GM13976 (cell line): ENCODE results near the gene C3orf62.
"Not testable (repeated sequence)": the region's sequence is repeated elsewhere in the genome, so short reads cannot be mapped to it uniquely, and the experiment has no call there.

ENCODE experiments used
- DNase-seq: peaks from one replicate; pipeline ENCODE4 v3.0.0; 2012; ENCODE audit warnings: low spot score
- in situ Hi-C: fragments of 300-500 bp; cut with MboI; formaldehyde crosslinking; loops from one replicate; pipeline ENCODE4 v1.12.0; 2022; ENCODE audit warnings: low sequenced_read_pairs, mixed read lengths, inconsistent platforms; ENCODE audit not compliant: unreplicated experiment
- TF ChIP-seq, protein P1 (sequence below): IDR thresholded peaks from 2 replicates; pipeline ENCODE4 v1.5.1; 2012; ENCODE audit warnings: borderline replicate concordance, mild to moderate bottlenecking; ENCODE audit not compliant: insufficient read depth; ENCODE audit errors: extremely low read depth, missing control alignments, control extremely low read depth

Gene C3orf62

DNA sequence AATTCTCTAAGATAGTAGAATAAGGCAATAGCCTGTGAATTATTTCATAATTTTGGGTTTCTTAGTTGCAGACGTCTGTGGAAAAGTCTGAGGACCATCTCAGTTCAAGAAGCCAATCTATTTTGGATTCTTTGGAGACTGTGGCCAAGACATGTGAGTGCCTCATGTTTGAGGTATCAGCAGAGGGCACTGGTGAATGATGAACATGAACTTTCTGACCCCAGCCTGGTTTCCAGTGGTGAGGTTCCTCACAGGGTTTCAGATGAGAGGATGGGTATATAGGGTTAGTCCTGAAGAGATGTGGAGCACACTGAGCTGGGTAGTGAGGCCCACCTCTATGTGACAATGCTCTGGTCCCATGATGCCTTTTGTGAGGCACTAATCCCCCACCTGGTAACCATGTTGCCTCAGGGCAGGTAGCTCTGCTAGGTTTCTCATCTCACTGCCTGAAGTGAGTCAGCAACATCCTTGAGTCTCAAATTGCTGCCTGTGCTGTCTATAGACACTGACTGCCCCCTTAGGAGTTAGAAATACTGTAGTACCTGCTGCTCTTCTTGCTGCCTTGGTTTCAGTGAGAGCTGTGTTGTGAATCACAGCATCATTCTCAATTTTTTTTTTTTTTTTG lies 32.3 kb downstream of the C3orf62 start:
- DNase-seq, result peak; percentile 32
- in situ Hi-C loops, result no loop called here
- TF ChIP-seq, protein P1, sequence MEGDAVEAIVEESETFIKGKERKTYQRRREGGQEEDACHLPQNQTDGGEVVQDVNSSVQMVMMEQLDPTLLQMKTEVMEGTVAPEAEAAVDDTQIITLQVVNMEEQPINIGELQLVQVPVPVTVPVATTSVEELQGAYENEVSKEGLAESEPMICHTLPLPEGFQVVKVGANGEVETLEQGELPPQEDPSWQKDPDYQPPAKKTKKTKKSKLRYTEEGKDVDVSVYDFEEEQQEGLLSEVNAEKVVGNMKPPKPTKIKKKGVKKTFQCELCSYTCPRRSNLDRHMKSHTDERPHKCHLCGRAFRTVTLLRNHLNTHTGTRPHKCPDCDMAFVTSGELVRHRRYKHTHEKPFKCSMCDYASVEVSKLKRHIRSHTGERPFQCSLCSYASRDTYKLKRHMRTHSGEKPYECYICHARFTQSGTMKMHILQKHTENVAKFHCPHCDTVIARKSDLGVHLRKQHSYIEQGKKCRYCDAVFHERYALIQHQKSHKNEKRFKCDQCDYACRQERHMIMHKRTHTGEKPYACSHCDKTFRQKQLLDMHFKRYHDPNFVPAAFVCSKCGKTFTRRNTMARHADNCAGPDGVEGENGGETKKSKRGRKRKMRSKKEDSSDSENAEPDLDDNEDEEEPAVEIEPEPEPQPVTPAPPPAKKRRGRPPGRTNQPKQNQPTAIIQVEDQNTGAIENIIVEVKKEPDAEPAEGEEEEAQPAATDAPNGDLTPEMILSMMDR, result no peak

DNA sequence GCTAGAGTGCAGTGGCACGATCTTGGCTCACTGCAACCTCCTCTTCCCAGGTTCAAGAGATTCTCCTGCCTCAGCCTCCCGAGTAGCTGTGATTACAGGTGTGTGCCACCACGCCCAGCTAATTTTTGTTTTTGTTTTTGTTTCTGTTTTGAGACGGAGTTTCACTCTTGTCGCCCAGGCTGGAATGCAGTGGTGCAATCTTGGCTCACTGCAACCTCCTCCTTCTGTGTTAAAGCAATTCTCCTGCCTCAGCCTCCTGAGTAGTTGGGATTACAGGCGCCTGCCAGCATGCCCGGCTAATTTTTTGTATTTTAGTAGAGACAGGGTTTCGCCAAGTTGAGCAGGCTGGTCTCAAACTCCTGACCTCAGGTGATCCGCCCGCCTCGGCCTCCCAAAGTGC lies 36.9 kb downstream of the C3orf62 start:
- DNase-seq, in situ Hi-C loops: not testable (repeated sequence)

- in situ Hi-C loops, result no loop called here
- no peak for DNase-seq
- TF ChIP-seq, protein P1, result no peak
Measured at GRCh38 chr3:49238274-49239127, 38.5 kb downstream of the C3orf62 start.

DNA sequence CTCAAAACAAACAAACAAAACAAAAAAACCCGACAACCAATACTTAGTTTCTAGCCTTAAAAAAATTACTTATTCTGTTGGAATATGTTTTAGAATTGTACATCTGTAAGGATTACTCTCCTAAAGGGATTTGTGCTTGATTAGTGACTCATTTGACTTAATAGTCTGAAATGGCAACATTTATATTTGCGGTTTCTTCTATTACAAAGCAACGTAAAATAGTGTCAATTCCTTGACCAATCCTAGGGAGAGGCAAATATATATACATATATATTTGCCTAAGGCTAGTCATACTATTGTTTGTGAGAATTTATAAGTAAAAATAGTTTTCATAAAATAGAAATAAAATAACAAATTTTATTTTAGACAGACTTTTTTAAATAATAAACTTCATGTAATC lies 39.7 kb downstream of the C3orf62 start:
- TF ChIP-seq, protein P1, result no peak
- no peak for DNase-seq
- in situ Hi-C loops, result no loop called here

DNA sequence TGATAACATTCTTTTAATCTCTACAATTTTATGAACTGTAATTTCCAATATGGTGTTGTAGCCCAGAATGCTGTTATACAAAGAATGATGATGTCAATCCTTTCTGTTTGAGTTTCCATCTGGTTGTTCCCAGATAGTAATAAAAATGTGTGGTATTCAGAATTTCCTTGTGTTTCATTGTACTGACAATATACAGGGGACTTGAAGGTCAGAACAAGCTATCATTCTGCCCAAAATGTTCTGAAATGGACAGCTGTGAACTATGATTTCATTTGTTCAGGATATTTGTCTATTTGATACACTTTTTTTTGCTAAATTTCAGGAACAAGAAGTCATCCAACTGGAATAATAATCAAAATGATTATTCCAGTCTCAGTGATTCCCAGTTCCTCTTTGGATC lies 40.8 kb downstream of the C3orf62 start:
- DNase-seq, result no peak
- TF ChIP-seq, protein P1, result no peak
- in situ Hi-C loops, result no loop called here

DNA sequence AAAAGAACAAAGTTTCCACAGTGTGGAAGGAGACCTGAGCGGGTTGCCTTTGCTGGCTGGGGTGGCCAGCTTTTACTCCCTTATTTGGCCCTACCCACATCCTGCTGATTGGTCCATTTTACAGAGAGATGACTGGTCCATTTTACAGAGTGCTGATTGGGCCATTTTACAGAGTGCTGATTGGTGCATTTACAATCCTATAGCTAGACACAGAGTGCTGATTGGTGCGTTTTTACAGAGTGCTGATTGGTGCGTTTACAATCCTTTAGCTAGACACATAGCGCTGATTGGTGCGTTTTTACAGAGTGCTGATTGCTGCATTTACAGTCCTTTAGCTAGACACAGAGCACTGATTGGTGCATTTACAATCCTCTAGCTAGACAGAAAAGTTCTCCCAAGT lies 48.2 kb downstream of the C3orf62 start:
- in situ Hi-C loops, DNase-seq: not testable (repeated sequence)

GRCh38 chr3:49222002-49222401 lies 55.0 kb downstream of the C3orf62 start:
- no peak for DNase-seq
- TF ChIP-seq, protein P1, result no peak
- in situ Hi-C loops, result no loop called here

- in situ Hi-C loops, DNase-seq: not testable (repeated sequence)
Measured at GRCh38 chr3:49220985-49221563, 56.0 kb downstream of the C3orf62 start.
